Activated naive CD4-positive, alpha-beta T cell treated with anti-CD3 and anti-CD28 coated beads, Interleukin-2, amount 10 ng/mL, durations not matched to agents 7 days and 5 days (primary cell): ENCODE data around the gene MAPK8IP1.

ENCODE experiments used
- CTCF ChIA-PET: fragments of 350-600 bp; sonication (Branson Sonifier 250); formaldehyde crosslinking; loops from one replicate; lab custom pipeline; 2021; ENCODE audit warnings: antibody characterized with exemption; lab: Charles Lee
- DNase-seq: peaks from one replicate; pipeline ENCODE4 v3.0.0-alpha.2; 2020
- H3K27ac Mint-ChIP-seq: one replicate; pipeline ENCODE4 v1.8.0; 2021; ENCODE audit warnings: mild to moderate bottlenecking, moderate library complexity, mixed read lengths
- H3K27me3 Mint-ChIP-seq: one replicate; pipeline ENCODE4 v1.8.0; 2021; ENCODE audit warnings: mild to moderate bottlenecking, mixed read lengths
- H3K36me3 Mint-ChIP-seq: one replicate; pipeline ENCODE4 v1.8.0; 2021; ENCODE audit warnings: mixed read lengths
- H3K4me1 Mint-ChIP-seq: one replicate; pipeline ENCODE4 v1.8.0; 2021; ENCODE audit warnings: mixed read lengths
- H3K4me3 Mint-ChIP-seq: one replicate; pipeline ENCODE4 v1.8.0; 2021; ENCODE audit warnings: mild to moderate bottlenecking, moderate library complexity, mixed read lengths
- H3K9me3 Mint-ChIP-seq: one replicate; pipeline ENCODE4 v1.8.0; 2021; ENCODE audit warnings: mixed read lengths

MAPK8IP1 gene

GRCh38 chr11:45872651-45873356 lies 12.6 kb upstream of the MAPK8IP1 start:
- H3K4me1 Mint-ChIP-seq, result no peaks in the 10 kb centered on the region
- DNase-seq, result peak; percentile 57
- CTCF ChIA-PET, result interaction anchor here (0.7 to 2.8 kb wide), 15 partner anchors 10 to 443 kb away, joined by 3 to 10 read pairs (median 3); no protein-coding TSS in a partner anchor
- H3K4me3 Mint-ChIP-seq, result no peak overlapping the region
- H3K9me3 Mint-ChIP-seq, result no peaks in the 10 kb centered on the region
- H3K27me3 Mint-ChIP-seq, result no peaks in the 10 kb centered on the region
- no peak overlapping the region for H3K27ac Mint-ChIP-seq
- peaks cover 40% of the 10 kb centered on the region for H3K36me3 Mint-ChIP-seq

GRCh38 chr11:45876401-45876800 lies 9.1 kb upstream of the MAPK8IP1 start:
- H3K4me3 Mint-ChIP-seq, result no peak overlapping the region
- H3K9me3 Mint-ChIP-seq, result no peaks in the 10 kb centered on the region
- no peaks in the 10 kb centered on the region for H3K27me3 Mint-ChIP-seq
- DNase-seq, result no peak
- CTCF ChIA-PET, result no interaction called here
- peaks cover 33% of the 10 kb centered on the region for H3K36me3 Mint-ChIP-seq
- no peak overlapping the region for H3K27ac Mint-ChIP-seq
- H3K4me1 Mint-ChIP-seq, result no peaks in the 10 kb centered on the region

- Mint-ChIP-seq H3K27me3 (no peaks in the 10 kb centered on the region), H3K27ac (no peak overlapping the region), H3K4me3 (no peak overlapping the region), H3K36me3 (peaks cover 32% of the 10 kb centered on the region), H3K4me1 (no peaks in the 10 kb centered on the region), H3K9me3 (no peaks in the 10 kb centered on the region)
- DNase-seq, result no peak
- CTCF ChIA-PET, result no interaction called here
Observed at GRCh38 chr11:45877221-45877620, 8.2 kb upstream of the MAPK8IP1 start.

GRCh38 chr11:45877845-45878244 lies 7.6 kb upstream of the MAPK8IP1 start:
- H3K36me3 Mint-ChIP-seq, result peaks cover 30% of the 10 kb centered on the region

GRCh38 chr11:45879803-45880686 lies 5.4 kb upstream of the MAPK8IP1 start:
- H3K36me3 Mint-ChIP-seq, result peaks cover 28% of the 10 kb centered on the region
- H3K9me3 Mint-ChIP-seq, result no peaks in the 10 kb centered on the region

More at GRCh38 chr11:45877845-45878244, 7.6 kb upstream of the MAPK8IP1 start:
- CTCF ChIA-PET, result no interaction called here
- no peaks in the 10 kb centered on the region for H3K9me3 Mint-ChIP-seq
- H3K27me3 Mint-ChIP-seq, result no peaks in the 10 kb centered on the region
- DNase-seq, result no peak
- H3K27ac Mint-ChIP-seq, result no peak overlapping the region
- H3K4me1 Mint-ChIP-seq, result no peaks in the 10 kb centered on the region
- no peak overlapping the region for H3K4me3 Mint-ChIP-seq

GRCh38 chr11:45880772-45881570 lies 4.5 kb upstream of the MAPK8IP1 start:
- Mint-ChIP-seq H3K36me3 (peaks cover 28% of the 10 kb centered on the region), H3K4me3 (no peak overlapping the region), H3K27ac (no peak overlapping the region), H3K9me3 (no peaks in the 10 kb centered on the region), H3K27me3 (peaks cover 13% of the 10 kb centered on the region), H3K4me1 (peaks cover 8% of the 10 kb centered on the region)
- CTCF ChIA-PET, result interaction anchor here (0.5 kb wide), 1 partner anchor 1823 kb away, joined by 3 read pairs; no protein-coding TSS in a partner anchor
- DNase-seq, result no peak

More at GRCh38 chr11:45879803-45880686, 5.4 kb upstream of the MAPK8IP1 start:
- CTCF ChIA-PET, result no interaction called here
- H3K27ac Mint-ChIP-seq, result no peak overlapping the region
- H3K27me3 Mint-ChIP-seq, result peaks cover 7% of the 10 kb centered on the region
- peaks cover 5% of the 10 kb centered on the region for H3K4me1 Mint-ChIP-seq
- DNase-seq, result no peak
- no peak overlapping the region for H3K4me3 Mint-ChIP-seq

GRCh38 chr11:45881708-45882368 lies 3.6 kb upstream of the MAPK8IP1 start:
- Mint-ChIP-seq H3K27ac (no peak overlapping the region), H3K9me3 (no peaks in the 10 kb centered on the region), H3K27me3 (peaks cover 21% of the 10 kb centered on the region), H3K4me3 (no peak overlapping the region), H3K36me3 (peaks cover 22% of the 10 kb centered on the region), H3K4me1 (peaks cover 8% of the 10 kb centered on the region)
- DNase-seq, result no peak
- CTCF ChIA-PET, result no interaction called here

GRCh38 chr11:45884596-45885185 lies 760 bp upstream of the MAPK8IP1 start:
- Mint-ChIP-seq H3K27me3 (peaks cover 33% of the 10 kb centered on the region), H3K9me3 (no peaks in the 10 kb centered on the region), H3K36me3 (peaks cover 10% of the 10 kb centered on the region), H3K27ac (no peak overlapping the region), H3K4me3 (peak overlapping the region; percentile 49), H3K4me1 (peaks cover 8% of the 10 kb centered on the region)
- CTCF ChIA-PET, result no interaction called here
- no peak for DNase-seq

GRCh38 chr11:45885921-45886721 lies 670 bp downstream of the MAPK8IP1 start:
- H3K27me3 Mint-ChIP-seq, result peaks cover 35% of the 10 kb centered on the region
- H3K36me3 Mint-ChIP-seq, result no peaks in the 10 kb centered on the region
- DNase-seq, result no peak
- H3K9me3 Mint-ChIP-seq, result no peaks in the 10 kb centered on the region
- H3K4me3 Mint-ChIP-seq, result peak overlapping the region; percentile 37
- CTCF ChIA-PET, result no interaction called here
- H3K27ac Mint-ChIP-seq, result no peak overlapping the region
- peaks cover 8% of the 10 kb centered on the region for H3K4me1 Mint-ChIP-seq

GRCh38 chr11:45886816-45887520 lies 1.5 kb downstream of the MAPK8IP1 start:
- peaks cover 39% of the 10 kb centered on the region for H3K27me3 Mint-ChIP-seq
- peak overlapping the region; percentile 37 for H3K4me3 Mint-ChIP-seq
- no peaks in the 10 kb centered on the region for H3K9me3 Mint-ChIP-seq
- CTCF ChIA-PET, result no interaction called here
- peaks cover 8% of the 10 kb centered on the region for H3K4me1 Mint-ChIP-seq
- no peak for DNase-seq
- H3K36me3 Mint-ChIP-seq, result no peaks in the 10 kb centered on the region
- H3K27ac Mint-ChIP-seq, result no peak overlapping the region

- peaks cover 8% of the 10 kb centered on the region for H3K4me1 Mint-ChIP-seq
Observed at GRCh38 chr11:45887587-45887986, 2.1 kb downstream of the MAPK8IP1 start.

GRCh38 chr11:45889555-45889954 lies 4.1 kb downstream of the MAPK8IP1 start:
- Mint-ChIP-seq H3K36me3 (no peaks in the 10 kb centered on the region), H3K4me3 (no peak overlapping the region), H3K27ac (no peak overlapping the region), H3K9me3 (no peaks in the 10 kb centered on the region), H3K27me3 (peaks cover 56% of the 10 kb centered on the region), H3K4me1 (peaks cover 6% of the 10 kb centered on the region)
- DNase-seq, result no peak
- CTCF ChIA-PET, result interaction anchor here (1.8 kb wide), 1 partner anchor 16 kb away, joined by 5 read pairs; no protein-coding TSS in a partner anchor

More at GRCh38 chr11:45887587-45887986, 2.1 kb downstream of the MAPK8IP1 start:
- Mint-ChIP-seq H3K27ac (no peak overlapping the region), H3K4me3 (no peak overlapping the region), H3K36me3 (no peaks in the 10 kb centered on the region), H3K9me3 (no peaks in the 10 kb centered on the region), H3K27me3 (peaks cover 43% of the 10 kb centered on the region)
- CTCF ChIA-PET, result no interaction called here
- DNase-seq, result no peak
